Choroid plexus epithelial cell (primary cell): ENCODE results near the gene FBXL20.
"Not testable (repeated sequence)": the region's sequence is repeated elsewhere in the genome, so short reads cannot be mapped to it uniquely, and the experiment has no call there.

Experiments used
- DNase-seq: peaks from one replicate; pipeline ENCODE4 v3.0.0-alpha.2; 2010; ENCODE audit warnings: low read depth
- H3K4me3 ChIP-seq: 2 replicates; pipeline ENCODE4 v1.5.1; 2011; ENCODE audit warnings: low read depth, mild to moderate bottlenecking, control low read depth, low read length, moderate library complexity
- TF ChIP-seq, protein P1 (sequence below): conservative IDR thresholded peaks from 2 replicates; pipeline ENCODE4 v1.5.1; 2011; ENCODE audit warnings: low read depth, mild to moderate bottlenecking, control low read depth, inconsistent platforms, low read length, moderate library complexity

Gene FBXL20

GRCh38 chr17:39305978-39306377 is 95.4 kb downstream of the FBXL20 start:
- H3K4me3 ChIP-seq = no peak overlapping the region
- TF ChIP-seq, protein P1, sequence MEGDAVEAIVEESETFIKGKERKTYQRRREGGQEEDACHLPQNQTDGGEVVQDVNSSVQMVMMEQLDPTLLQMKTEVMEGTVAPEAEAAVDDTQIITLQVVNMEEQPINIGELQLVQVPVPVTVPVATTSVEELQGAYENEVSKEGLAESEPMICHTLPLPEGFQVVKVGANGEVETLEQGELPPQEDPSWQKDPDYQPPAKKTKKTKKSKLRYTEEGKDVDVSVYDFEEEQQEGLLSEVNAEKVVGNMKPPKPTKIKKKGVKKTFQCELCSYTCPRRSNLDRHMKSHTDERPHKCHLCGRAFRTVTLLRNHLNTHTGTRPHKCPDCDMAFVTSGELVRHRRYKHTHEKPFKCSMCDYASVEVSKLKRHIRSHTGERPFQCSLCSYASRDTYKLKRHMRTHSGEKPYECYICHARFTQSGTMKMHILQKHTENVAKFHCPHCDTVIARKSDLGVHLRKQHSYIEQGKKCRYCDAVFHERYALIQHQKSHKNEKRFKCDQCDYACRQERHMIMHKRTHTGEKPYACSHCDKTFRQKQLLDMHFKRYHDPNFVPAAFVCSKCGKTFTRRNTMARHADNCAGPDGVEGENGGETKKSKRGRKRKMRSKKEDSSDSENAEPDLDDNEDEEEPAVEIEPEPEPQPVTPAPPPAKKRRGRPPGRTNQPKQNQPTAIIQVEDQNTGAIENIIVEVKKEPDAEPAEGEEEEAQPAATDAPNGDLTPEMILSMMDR = no peak

DNA sequence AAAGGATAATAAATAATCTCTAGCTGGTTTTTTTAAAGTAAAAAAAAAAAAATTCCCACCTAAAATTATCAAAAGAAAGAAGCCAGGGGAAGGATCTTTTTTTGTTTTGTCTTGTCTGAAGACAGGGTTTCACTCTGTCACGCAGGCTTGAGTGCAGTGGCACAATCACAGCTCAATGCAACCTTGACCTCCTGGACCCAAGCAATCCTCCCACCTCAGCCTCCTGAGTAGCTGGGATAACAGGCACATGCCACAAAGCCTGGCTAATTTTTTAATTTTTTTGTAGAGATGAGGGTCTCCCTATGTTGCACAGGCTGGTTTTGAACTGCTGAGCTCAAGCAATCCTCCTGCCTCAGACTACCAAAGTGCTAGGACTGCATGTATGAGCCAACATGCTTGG is 97.2 kb downstream of the FBXL20 start:
- TF ChIP-seq, protein P1 = no peak
- DNase-seq = no peak
- no peak overlapping the region for H3K4me3 ChIP-seq

More at GRCh38 chr17:39305978-39306377, 95.4 kb downstream of the FBXL20 start:
- DNase-seq = no peak

- H3K4me3 ChIP-seq = no peak overlapping the region
Measured at GRCh38 chr17:39294060-39294459, 107.4 kb downstream of the FBXL20 start.

DNA sequence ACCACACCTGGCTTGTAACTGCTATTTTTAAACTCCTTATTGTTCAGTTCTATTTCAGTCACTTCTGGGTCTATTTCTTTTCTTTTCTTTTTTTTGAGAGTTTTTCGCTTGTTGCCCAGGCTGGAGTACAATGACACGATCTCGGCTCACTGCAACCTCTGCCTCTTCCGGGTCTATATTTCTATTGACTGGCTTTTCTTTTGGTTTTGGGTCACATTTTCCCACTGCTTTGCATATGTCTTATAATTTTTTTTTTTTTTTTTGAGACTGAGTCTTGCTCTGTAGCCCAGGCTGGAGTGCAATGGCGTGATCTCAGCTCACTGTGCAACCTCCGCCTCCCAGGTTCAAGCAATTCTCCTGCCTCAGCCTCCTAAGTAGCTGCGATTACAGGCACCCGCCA is 108.9 kb downstream of the FBXL20 start:
- not testable (repeated sequence) for DNase-seq, H3K4me3 ChIP-seq

More at GRCh38 chr17:39294060-39294459, 107.4 kb downstream of the FBXL20 start:
- no peak for DNase-seq
- TF ChIP-seq, protein P1 = no peak

- not testable (repeated sequence) for DNase-seq
Measured at GRCh38 chr17:39286513-39286912, 114.9 kb downstream of the FBXL20 start.

DNA sequence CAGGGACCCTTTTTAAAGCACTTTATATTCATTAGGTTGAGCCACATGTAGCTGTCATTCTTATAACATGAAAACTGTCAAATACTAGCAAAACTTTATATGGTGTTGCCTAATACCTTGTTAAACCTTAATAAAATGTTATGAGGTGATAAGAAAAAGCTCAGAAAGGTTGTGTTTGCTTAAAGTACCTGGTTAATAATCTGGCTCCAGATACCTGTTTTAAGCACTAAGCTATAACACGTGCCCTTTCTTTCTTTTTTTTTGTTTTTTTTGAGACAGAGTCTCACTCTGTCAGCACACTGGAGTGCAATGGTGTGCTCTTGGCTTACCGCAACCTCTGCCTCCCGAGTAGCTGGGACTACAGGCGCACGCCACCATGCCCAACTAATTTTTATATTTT is 116.7 kb downstream of the FBXL20 start:
- TF ChIP-seq, protein P1 = no peak
- DNase-seq = no peak
- H3K4me3 ChIP-seq = no peak overlapping the region

More at GRCh38 chr17:39286513-39286912, 114.9 kb downstream of the FBXL20 start:
- H3K4me3 ChIP-seq = not testable (repeated sequence)

- DNase-seq = no peak
- TF ChIP-seq, protein P1 = no peak
- no peak overlapping the region for H3K4me3 ChIP-seq
Measured at GRCh38 chr17:39283896-39284295, 117.5 kb downstream of the FBXL20 start.

GRCh38 chr17:39283098-39283497 is 118.3 kb downstream of the FBXL20 start:
- no peak for DNase-seq
- no peak overlapping the region for H3K4me3 ChIP-seq
- TF ChIP-seq, protein P1 = no peak
